SK-N-MC (cell line): ENCODE data around the gene GABPA.

ENCODE experiments used
- EZH2 ChIP-seq: fragments of 200-600 bp; sonication (generic); IDR thresholded peaks from one replicate; pipeline ENCODE4 v1.6.1; 2017; ENCODE audit warnings: antibody characterized with exemption
- FOXP2 ChIP-seq: optimal IDR thresholded peaks from 2 replicates; pipeline ENCODE3; 2011; ENCODE audit warnings: mild to moderate bottlenecking, moderate library complexity; ENCODE audit not compliant: insufficient read depth; ENCODE audit errors: extremely low read length, control extremely low read depth
- POLR2AphosphoS5 ChIP-seq: IDR thresholded peaks from 2 replicates; pipeline ENCODE4 v1.6.1; 2012; ENCODE audit warnings: mild to moderate bottlenecking, low read depth, low read length, borderline replicate concordance

- TF ChIP-seq EZH2 (no peak), POLR2AphosphoS5 (no peak), FOXP2 (no peak)
These were observed 41.7 kb downstream of the GABPA start for GRCh38 chr21:25776440-25776839.
